Mesenchymal stem cell (in vitro differentiated cells and primary cell): ENCODE results near the gene LRP8.
A peak's percentile ranks its signal among the peaks of the same experiment; 100 is the strongest.

ENCODE experiments used
- DNase-seq: peaks from one replicate; pipeline ENCODE4 v3.0.0-alpha.2; 2013
- H2AFZ ChIP-seq: one replicate; pipeline ENCODE4 v1.6.1; 2013; ENCODE audit warnings: low read depth, mild to moderate bottlenecking, control low read depth, inconsistent platforms, low read length, moderate library complexity
- H2AK5ac ChIP-seq: 2 replicates; pipeline ENCODE4 v1.6.1; 2013; ENCODE audit warnings: low read length, moderate library complexity, mild to moderate bottlenecking, inconsistent platforms; ENCODE audit not compliant: severe bottlenecking
- H2BK120ac ChIP-seq: one replicate; pipeline ENCODE4 v1.6.1; 2013; ENCODE audit warnings: low read depth, mild to moderate bottlenecking, inconsistent platforms, low read length, moderate library complexity
- H2BK12ac ChIP-seq, 2 experiments: one replicate each; pipeline ENCODE4 v1.6.1; 2013; ENCODE audit warnings: inconsistent platforms in 2 of 2, low read length in 2 of 2, mild to moderate bottlenecking in 2 of 2, moderate library complexity in 2 of 2, control low read depth in 1 of 2
- H2BK15ac ChIP-seq: one replicate; pipeline ENCODE4 v1.6.1; 2013; ENCODE audit warnings: mild to moderate bottlenecking, low read depth, inconsistent platforms; ENCODE audit not compliant: poor library complexity, severe bottlenecking
- H2BK5ac ChIP-seq: 2 replicates; pipeline ENCODE4 v1.6.1; 2013; ENCODE audit warnings: low read depth, mild to moderate bottlenecking, low read length, control low read depth, inconsistent platforms; ENCODE audit not compliant: poor library complexity, severe bottlenecking
- H3K14ac ChIP-seq, 2 experiments: one replicate each; pipeline ENCODE4 v1.6.1; 2013; ENCODE audit warnings: inconsistent platforms in 2 of 2, low read length in 2 of 2, control low read depth in 1 of 2, mild to moderate bottlenecking in 1 of 2, moderate library complexity in 1 of 2
- H3K18ac ChIP-seq, 2 experiments: one replicate each; pipeline ENCODE4 v1.6.1; 2013; ENCODE audit warnings: inconsistent platforms in 2 of 2, low read length in 2 of 2, control low read depth in 1 of 2, low read depth in 1 of 2, mild to moderate bottlenecking in 1 of 2
- H3K23ac ChIP-seq, 2 experiments: one replicate each; pipeline ENCODE4 v1.6.1; 2013; ENCODE audit warnings: inconsistent platforms in 2 of 2, low read length in 2 of 2, mild to moderate bottlenecking in 2 of 2, moderate library complexity in 2 of 2, control low read depth in 1 of 2
- H3K27ac ChIP-seq: 2 replicates; pipeline ENCODE4 v1.5.1; 2013; ENCODE audit warnings: mild to moderate bottlenecking, moderate library complexity, low read length, control low read depth, inconsistent platforms; ENCODE audit not compliant: poor library complexity, severe bottlenecking
- H3K27me3 ChIP-seq, 2 experiments: 2 replicates each; pipeline versions ENCODE4 v1.6.1 to v1.7.0; 2013; ENCODE audit warnings: low read length in 2 of 2, mild to moderate bottlenecking in 2 of 2, moderate library complexity in 2 of 2, control low read depth in 1 of 2, inconsistent platforms in 1 of 2; ENCODE audit not compliant: control insufficient read depth in 1 of 2, insufficient read depth in 1 of 2
- H3K36me3 ChIP-seq, 2 experiments: 2 replicates each; pipeline versions ENCODE4 v1.6.1 to v1.7.0; 2013; ENCODE audit warnings: low read length in 2 of 2, control low read depth in 1 of 2, inconsistent platforms in 1 of 2, low read depth in 1 of 2, mild to moderate bottlenecking in 1 of 2; ENCODE audit not compliant: insufficient read depth in 2 of 2, control insufficient read depth in 1 of 2
- H3K4ac ChIP-seq, 2 experiments: one replicate each; pipeline ENCODE4 v1.6.1; 2013; ENCODE audit warnings: inconsistent platforms in 2 of 2, low read length in 2 of 2, mild to moderate bottlenecking in 2 of 2, moderate library complexity in 2 of 2, control low read depth in 1 of 2, low read depth in 1 of 2
- H3K4me1 ChIP-seq: 2 replicates; pipeline ENCODE4 v1.6.1; 2013; ENCODE audit warnings: low read depth, low read length, control low read depth; ENCODE audit not compliant: control insufficient read depth, insufficient read depth
- H3K4me2 ChIP-seq: 2 replicates; pipeline ENCODE4 v1.6.1; 2013; ENCODE audit warnings: low read length, mild to moderate bottlenecking, inconsistent platforms; ENCODE audit not compliant: poor library complexity, severe bottlenecking
- H3K4me3 ChIP-seq, 2 experiments: 2 replicates each; pipeline versions ENCODE4 v1.5.1 to v1.7.0; 2013; ENCODE audit warnings: low read length in 2 of 2, mild to moderate bottlenecking in 2 of 2, control low read depth in 1 of 2, low read depth in 1 of 2; ENCODE audit not compliant: insufficient read depth in 1 of 2
- H3K79me1 ChIP-seq: replicated peaks from 2 replicates; pipeline ENCODE4 v1.6.1; 2013; ENCODE audit warnings: mild to moderate bottlenecking, control low read depth, low read length, inconsistent platforms; ENCODE audit not compliant: poor library complexity, severe bottlenecking
- H3K9ac ChIP-seq: 2 replicates; pipeline ENCODE4 v1.7.0; 2013; ENCODE audit warnings: mild to moderate bottlenecking, low read length, moderate library complexity
- H3K9me3 ChIP-seq: 2 replicates; pipeline ENCODE4 v1.7.0; 2013; ENCODE audit warnings: mild to moderate bottlenecking, low read length; ENCODE audit not compliant: control insufficient read depth
- H4K8ac ChIP-seq: one replicate; pipeline ENCODE4 v1.6.1; 2013; ENCODE audit warnings: inconsistent platforms, mild to moderate bottlenecking, low read length, moderate library complexity
- H4K91ac ChIP-seq: one replicate; pipeline ENCODE4 v1.6.1; 2013; ENCODE audit warnings: mild to moderate bottlenecking, low read length, inconsistent platforms
- WGBS: methylation state at CpG from one replicate; pipeline ENCODE4 v1.1.7; 2013; ENCODE audit warnings: mixed read lengths; 5-methylcytosine and 5-hydroxymethylcytosine counted together

The LRP8 gene

GRCh38 chr1:53257454-53258081, 70.3 kb downstream of the LRP8 start:
- H3K9me3 ChIP-seq = no peaks in the 10 kb centered on the region
- H3K14ac ChIP-seq = no peak overlapping the region
- H3K27ac ChIP-seq = no peak overlapping the region
- peaks cover 3% of the 10 kb centered on the region for H3K4me1 ChIP-seq
- no peak overlapping the region for H3K4ac ChIP-seq
- 100% methylated on average over 5 of the region's 5 CpGs for WGBS
- DNase-seq = no peak
- no peak overlapping the region for H2BK120ac ChIP-seq
- H3K36me3 ChIP-seq = peaks cover 16 to 47% of the 10 kb centered on the region in 2 experiments
- H4K91ac ChIP-seq = no peak overlapping the region
- no peak overlapping the region for H4K8ac ChIP-seq
- H3K4me2 ChIP-seq = no peak overlapping the region
- no peak overlapping the region for H2BK5ac ChIP-seq
- no peak overlapping the region for H2BK12ac ChIP-seq
- H2AFZ ChIP-seq = no peak overlapping the region
- H2BK15ac ChIP-seq = no peak overlapping the region
- no peaks in the 10 kb centered on the region for H3K27me3 ChIP-seq
- no peak overlapping the region for H3K18ac ChIP-seq
- H3K79me1 ChIP-seq = no peaks in the 10 kb centered on the region
- no peak overlapping the region for H3K4me3 ChIP-seq
- no peak overlapping the region for H3K9ac ChIP-seq
- no peak overlapping the region for H3K23ac ChIP-seq
- no peak overlapping the region for H2AK5ac ChIP-seq

DNA sequence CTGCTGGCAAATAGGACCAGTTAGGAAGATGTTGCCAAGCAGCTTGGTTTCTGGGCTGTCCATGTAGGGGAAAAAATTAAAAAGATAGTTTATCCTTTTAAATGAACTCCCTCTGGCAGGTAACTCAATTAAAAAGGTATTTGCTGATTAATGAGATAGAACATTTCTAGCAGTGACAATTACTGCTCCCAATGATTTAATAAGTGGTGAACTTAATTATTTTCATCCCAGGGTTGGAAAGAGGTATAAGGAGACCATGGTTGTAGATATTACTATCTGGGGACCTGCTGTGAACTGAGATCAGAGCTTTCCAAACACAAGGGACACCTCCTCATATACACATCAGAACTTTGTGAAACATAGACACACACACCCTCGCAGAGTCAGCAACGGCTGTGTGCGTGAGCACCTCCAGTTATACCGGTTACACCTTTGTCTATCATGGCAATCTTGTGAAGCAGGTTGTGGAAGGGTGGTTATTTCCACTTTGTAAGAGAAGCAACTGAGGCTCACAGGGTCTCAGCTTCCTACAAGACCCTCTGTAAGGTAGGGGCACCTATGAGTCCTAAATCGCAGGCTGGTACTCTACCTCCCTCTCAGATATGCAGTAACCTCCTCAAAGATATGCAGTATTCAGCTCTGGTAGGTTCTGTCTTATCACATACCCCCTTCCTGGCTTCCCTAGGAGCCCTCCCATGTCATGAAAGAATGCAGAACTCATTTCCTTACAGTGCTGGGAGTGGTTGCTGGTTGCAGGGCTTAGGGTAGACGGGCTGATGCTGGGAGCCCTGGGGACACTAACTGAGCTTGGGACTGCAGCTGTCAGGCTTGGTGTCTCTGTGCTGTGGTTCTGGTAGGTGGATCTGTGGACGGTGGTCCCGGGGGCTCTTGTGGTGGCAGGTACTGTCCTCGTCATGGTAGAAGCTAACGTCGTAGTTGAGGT, 71.1 kb downstream of the LRP8 start:
- H3K9me3 ChIP-seq = no peaks in the 10 kb centered on the region
- H2BK15ac ChIP-seq = no peak overlapping the region
- H2AFZ ChIP-seq = no peak overlapping the region
- H3K4me2 ChIP-seq = no peak overlapping the region
- no peak overlapping the region for H3K14ac ChIP-seq
- no peak overlapping the region for H3K4ac ChIP-seq
- no peak overlapping the region for H4K8ac ChIP-seq
- H3K27ac ChIP-seq = no peak overlapping the region
- H3K23ac ChIP-seq = no peak overlapping the region
- no peak overlapping the region for H2BK120ac ChIP-seq
- 96% methylated on average over 11 of the region's 11 CpGs for WGBS
- H3K27me3 ChIP-seq = no peaks in the 10 kb centered on the region
- no peaks in the 10 kb centered on the region for H3K79me1 ChIP-seq
- peaks cover 3% of the 10 kb centered on the region for H3K4me1 ChIP-seq
- no peak overlapping the region for H4K91ac ChIP-seq
- peaks cover 11 to 39% of the 10 kb centered on the region in 2 experiments for H3K36me3 ChIP-seq
- H3K4me3 ChIP-seq = no peak overlapping the region
- H2AK5ac ChIP-seq = no peak overlapping the region
- no peak overlapping the region for H2BK12ac ChIP-seq
- no peak overlapping the region for H3K18ac ChIP-seq
- no peak for DNase-seq
- no peak overlapping the region for H2BK5ac ChIP-seq
- no peak overlapping the region for H3K9ac ChIP-seq

GRCh38 chr1:53255031-53255430, 72.8 kb downstream of the LRP8 start:
- Histone ChIP-seq H3K27me3 (no peaks in the 10 kb centered on the region), H3K79me1 (no peaks in the 10 kb centered on the region), H3K14ac (no peak overlapping the region), H2BK120ac (no peak overlapping the region), H3K4me1 (peaks cover 3% of the 10 kb centered on the region), H3K4me3 (no peak overlapping the region), H3K9me3 (no peaks in the 10 kb centered on the region), H4K8ac (no peak overlapping the region), H3K23ac (no peak overlapping the region), H2AFZ (no peak overlapping the region), H3K9ac (no peak overlapping the region), H3K4ac (no peak overlapping the region), H2BK5ac (no peak overlapping the region), H3K4me2 (no peak overlapping the region), H2BK15ac (no peak overlapping the region), H4K91ac (no peak overlapping the region), H3K36me3 (peaks cover 8 to 36% of the 10 kb centered on the region in 2 experiments), H2BK12ac (no peak overlapping the region), H3K27ac (no peak overlapping the region), H2AK5ac (no peak overlapping the region), H3K18ac (no peak overlapping the region)
- WGBS = 96% methylated on average over 4 of the region's 4 CpGs
- DNase-seq = no peak

GRCh38 chr1:53254011-53254640, 73.7 kb downstream of the LRP8 start:
- H3K9ac ChIP-seq = peak overlapping the region; percentile 20
- H3K36me3 ChIP-seq = peaks cover 12 to 37% of the 10 kb centered on the region in 2 experiments

More at GRCh38 chr1:53254011-53254640, 73.7 kb downstream of the LRP8 start:
- H3K4me1 ChIP-seq = peaks cover 4% of the 10 kb centered on the region
- H3K9me3 ChIP-seq = no peaks in the 10 kb centered on the region
- no peak overlapping the region for H4K8ac ChIP-seq
- WGBS = 54% methylated on average over 4 of the region's 4 CpGs
- H3K18ac ChIP-seq = no peak overlapping the region
- no peak overlapping the region for H2AFZ ChIP-seq
- H3K27me3 ChIP-seq = no peaks in the 10 kb centered on the region
- H3K4me3 ChIP-seq = no peak overlapping the region
- H3K14ac ChIP-seq = no peak overlapping the region
- H4K91ac ChIP-seq = no peak overlapping the region
- peak overlapping the region in 1 of 2 experiments; percentile 19 for H2BK12ac ChIP-seq
- H2AK5ac ChIP-seq = no peak overlapping the region
- H2BK5ac ChIP-seq = no peak overlapping the region
- no peak overlapping the region for H3K27ac ChIP-seq
- no peak overlapping the region for H2BK120ac ChIP-seq
- peak; percentile 60 for DNase-seq
- H2BK15ac ChIP-seq = no peak overlapping the region
- no peak overlapping the region for H3K4me2 ChIP-seq
- no peaks in the 10 kb centered on the region for H3K79me1 ChIP-seq
- no peak overlapping the region for H3K23ac ChIP-seq
- no peak overlapping the region for H3K4ac ChIP-seq
